Rectal smooth muscle tissue (tissue), 1 donor: Measurements from ENCODE around the gene CHCT1.
"Not testable (repeated sequence)": the region's sequence is repeated elsewhere in the genome, so short reads cannot be mapped to it uniquely, and the experiment has no call there.

ENCODE experiments used
- H3K27ac ChIP-seq: one replicate; pipeline ENCODE4 v1.7.0; 2013; ENCODE audit warnings: low read depth, low read length, inconsistent platforms
- H3K27me3 ChIP-seq: one replicate; pipeline ENCODE4 v1.7.0; 2013; ENCODE audit warnings: low read length; ENCODE audit not compliant: control insufficient read depth, insufficient read depth
- H3K36me3 ChIP-seq: one replicate; pipeline ENCODE4 v1.7.0; 2013; ENCODE audit warnings: low read length; ENCODE audit not compliant: control insufficient read depth, insufficient read depth
- H3K4me1 ChIP-seq: one replicate; pipeline ENCODE4 v1.7.0; 2013; ENCODE audit warnings: low read length; ENCODE audit not compliant: control insufficient read depth, insufficient read depth
- H3K4me3 ChIP-seq: one replicate; pipeline ENCODE4 v1.7.0; 2013; ENCODE audit warnings: low read length
- H3K9ac ChIP-seq: one replicate; pipeline ENCODE4 v1.7.0; 2013; ENCODE audit warnings: low read length

CHCT1 gene

DNA sequence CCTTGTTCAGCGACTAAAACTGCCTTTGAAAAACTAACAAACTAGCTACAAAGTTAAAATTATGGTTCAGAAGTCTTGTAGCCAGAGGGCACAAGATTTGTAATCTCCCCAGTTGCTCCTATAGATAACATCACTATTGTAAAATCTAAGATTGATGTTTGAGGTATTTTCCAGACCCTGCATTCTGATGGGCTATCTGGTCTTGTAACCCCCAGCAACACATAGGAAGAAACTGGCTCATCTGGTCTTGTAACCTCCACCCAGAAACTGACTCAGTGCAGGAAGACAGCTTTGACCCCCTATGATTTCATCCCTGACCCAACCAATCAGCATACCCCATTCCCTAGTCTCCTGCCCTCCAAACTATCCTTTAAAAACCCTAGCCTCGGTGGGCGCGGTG is 12.3 kb upstream of the CHCT1 start:
- no peak overlapping the region for H3K4me3 ChIP-seq
- no peaks in the 10 kb centered on the region for H3K27me3 ChIP-seq
- H3K9ac ChIP-seq = no peak overlapping the region
- no peak overlapping the region for H3K27ac ChIP-seq
- H3K4me1 ChIP-seq = no peaks in the 10 kb centered on the region
- H3K36me3 ChIP-seq = no peaks in the 10 kb centered on the region

GRCh38 chr17:60412701-60413100 is 9.6 kb upstream of the CHCT1 start:
- no peaks in the 10 kb centered on the region for H3K4me1 ChIP-seq
- H3K36me3 ChIP-seq = no peaks in the 10 kb centered on the region
- H3K9ac ChIP-seq = no peak overlapping the region
- no peak overlapping the region for H3K4me3 ChIP-seq
- H3K27me3 ChIP-seq = no peaks in the 10 kb centered on the region
- H3K27ac ChIP-seq = no peak overlapping the region

DNA sequence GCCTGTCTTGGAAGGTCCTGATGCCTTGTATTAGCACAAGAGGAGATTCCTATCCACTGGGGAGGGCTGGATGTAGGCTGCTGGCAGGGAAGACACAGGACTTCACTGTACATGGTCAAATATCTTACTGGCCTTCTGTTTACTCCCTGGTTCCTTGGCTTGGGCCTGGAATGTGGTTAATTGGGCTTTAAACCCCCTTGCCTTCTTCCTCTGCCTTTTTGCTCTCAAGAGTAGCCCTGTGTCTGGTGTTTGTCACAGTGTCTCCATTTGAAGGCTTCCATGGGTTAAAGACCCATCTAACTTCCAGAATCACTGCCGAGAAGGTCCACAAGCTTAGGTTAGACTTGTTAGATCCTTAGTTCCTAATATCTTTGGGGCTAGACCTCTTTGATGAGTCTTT is 7.1 kb upstream of the CHCT1 start:
- Histone ChIP-seq H3K4me3 (no peak overlapping the region), H3K9ac (no peak overlapping the region), H3K27me3 (no peaks in the 10 kb centered on the region), H3K4me1 (no peaks in the 10 kb centered on the region), H3K27ac (no peak overlapping the region), H3K36me3 (no peaks in the 10 kb centered on the region)

- Histone ChIP-seq H3K4me1 (peaks cover 4% of the 10 kb centered on the region), H3K4me3 (no peak overlapping the region), H3K9ac (no peak overlapping the region), H3K27me3 (no peaks in the 10 kb centered on the region), H3K27ac (no peak overlapping the region), H3K36me3 (no peaks in the 10 kb centered on the region)
Observed at GRCh38 chr17:60416368-60416925, 5.8 kb upstream of the CHCT1 start.

DNA sequence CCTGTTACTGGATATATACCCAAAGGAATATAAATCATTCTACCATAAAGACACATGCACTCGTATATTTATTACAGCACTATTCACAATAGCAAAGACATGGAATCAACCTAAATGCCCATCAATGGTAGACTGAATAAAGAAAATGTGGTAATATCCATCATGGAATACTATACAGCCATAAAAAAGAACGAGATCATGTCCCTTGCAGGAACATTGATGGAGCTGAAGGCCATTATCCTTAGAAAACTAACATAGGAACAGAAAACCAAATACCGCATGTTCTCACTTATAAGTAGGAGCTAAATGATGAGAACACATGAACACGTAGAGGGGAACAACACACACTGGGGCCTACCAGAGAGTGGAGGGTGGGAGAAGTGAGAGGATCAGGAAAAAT is 3.3 kb upstream of the CHCT1 start:
- H3K4me3 ChIP-seq, H3K27me3 ChIP-seq, H3K9ac ChIP-seq, H3K36me3 ChIP-seq, H3K4me1 ChIP-seq, H3K27ac ChIP-seq: not testable (repeated sequence)

DNA sequence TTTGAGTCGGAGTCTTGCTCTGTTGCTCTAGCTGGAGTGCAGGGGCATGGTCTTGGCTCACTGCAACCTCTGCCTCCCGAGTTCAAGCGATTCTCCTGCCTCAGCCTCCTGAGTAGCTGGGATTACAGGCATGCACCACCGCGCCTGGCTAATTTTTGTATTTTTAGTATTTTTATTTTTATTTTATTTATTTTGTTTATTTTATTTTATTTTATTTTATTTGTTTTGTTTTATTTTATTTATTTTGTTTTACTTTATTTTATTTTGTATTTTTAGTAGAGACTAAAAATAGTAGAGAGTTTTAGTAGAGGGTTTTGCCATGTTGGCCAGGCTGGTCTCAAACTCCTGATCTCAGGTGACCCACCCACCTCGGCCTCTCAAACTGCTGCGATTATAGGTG is 2.4 kb upstream of the CHCT1 start:
- H3K4me1 ChIP-seq, H3K36me3 ChIP-seq, H3K4me3 ChIP-seq, H3K27me3 ChIP-seq, H3K9ac ChIP-seq, H3K27ac ChIP-seq: not testable (repeated sequence)

DNA sequence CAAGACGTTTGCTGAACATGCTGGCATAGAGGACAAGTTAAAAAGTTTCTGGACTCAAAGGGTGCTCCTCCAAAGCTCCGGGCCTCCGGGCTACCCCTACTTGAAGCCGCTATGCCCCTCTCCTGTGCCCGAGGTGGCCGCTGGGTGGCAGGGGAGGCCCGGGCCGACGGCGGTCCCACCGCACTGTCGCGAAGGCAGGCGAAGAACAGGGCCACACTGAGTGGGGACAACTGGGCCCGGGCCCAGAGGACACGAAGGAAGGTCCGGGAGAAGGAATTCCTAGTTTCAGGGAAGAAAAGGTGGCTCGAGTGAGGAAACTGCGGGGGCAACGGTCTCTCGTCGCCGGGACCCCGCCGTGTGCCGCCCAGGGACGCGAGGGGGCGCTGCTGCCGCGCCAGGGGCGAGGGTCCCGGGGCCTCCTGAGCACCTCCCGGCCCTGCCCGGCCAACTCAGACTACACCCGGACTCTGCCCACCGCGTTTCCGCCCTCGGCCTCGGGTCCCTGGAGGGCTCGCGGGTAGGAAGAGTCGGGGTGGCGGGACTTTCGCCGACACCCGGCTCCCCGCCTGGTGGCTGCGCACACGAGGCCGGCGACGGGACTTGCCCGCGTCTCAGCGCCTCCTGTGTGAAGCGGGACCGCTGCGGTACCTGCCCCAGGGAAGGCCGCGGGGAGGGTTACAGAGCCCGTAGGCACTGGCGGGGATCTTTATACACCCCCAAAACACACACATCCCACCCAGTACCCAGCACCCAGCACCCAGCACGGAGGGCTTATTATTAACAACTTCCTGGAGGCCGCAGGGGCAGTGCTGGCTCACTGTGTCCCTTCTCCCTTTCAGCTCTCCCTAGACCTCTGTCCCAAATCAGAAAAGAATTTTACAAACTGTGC is 772 bp upstream of the CHCT1 start:
- Histone ChIP-seq H3K4me3 (peak overlapping the region; percentile 84), H3K4me1 (peaks cover 4% of the 10 kb centered on the region), H3K27me3 (no peaks in the 10 kb centered on the region), H3K9ac (peak overlapping the region; percentile 49), H3K27ac (no peak overlapping the region), H3K36me3 (no peaks in the 10 kb centered on the region)

DNA sequence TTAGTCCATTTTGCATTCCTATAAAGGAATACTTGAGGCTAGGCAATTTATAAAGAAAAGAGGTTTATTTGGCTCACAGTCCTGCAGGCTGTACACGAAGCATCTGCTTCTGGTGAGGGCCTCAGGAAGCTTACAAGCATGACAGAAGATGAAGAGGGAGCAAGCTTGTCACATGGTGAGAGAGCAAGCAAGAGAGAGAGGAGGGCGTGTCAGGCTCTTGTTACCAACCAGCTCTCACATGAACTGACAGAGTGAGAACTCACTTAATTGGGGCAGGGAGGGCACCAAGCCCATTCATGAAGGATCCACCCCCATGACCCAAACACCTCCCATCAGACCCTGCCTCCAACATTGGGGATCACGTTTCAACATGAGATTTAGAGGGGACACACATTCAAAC is 1.6 kb downstream of the CHCT1 start:
- no peaks in the 10 kb centered on the region for H3K36me3 ChIP-seq
- H3K27ac ChIP-seq = no peak overlapping the region
- no peak overlapping the region for H3K9ac ChIP-seq
- H3K27me3 ChIP-seq = no peaks in the 10 kb centered on the region
- peaks cover 4% of the 10 kb centered on the region for H3K4me1 ChIP-seq
- no peak overlapping the region for H3K4me3 ChIP-seq

DNA sequence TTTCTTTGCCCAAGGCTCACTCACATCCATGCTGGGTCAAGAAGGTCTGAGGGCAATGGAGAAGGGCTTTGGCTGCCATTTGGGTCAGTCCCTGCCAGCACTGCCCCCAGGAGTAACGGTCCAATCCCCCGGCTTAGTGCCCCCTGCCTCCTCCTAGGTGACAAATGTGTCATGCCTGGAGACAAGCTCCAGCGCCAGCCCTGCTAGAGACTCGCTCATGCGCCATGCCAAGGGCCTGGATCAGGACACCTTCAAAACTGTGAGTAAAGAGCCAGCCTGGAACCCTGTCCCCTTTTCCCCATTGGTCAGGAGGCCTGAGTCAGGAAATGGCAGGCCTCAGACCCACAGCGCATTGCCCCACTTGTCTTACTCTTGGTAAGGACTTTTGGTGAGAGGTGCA is 3.3 kb downstream of the CHCT1 start:
- Histone ChIP-seq H3K9ac (no peak overlapping the region), H3K36me3 (no peaks in the 10 kb centered on the region), H3K4me3 (no peak overlapping the region), H3K4me1 (peaks cover 4% of the 10 kb centered on the region), H3K27me3 (no peaks in the 10 kb centered on the region), H3K27ac (no peak overlapping the region)

GRCh38 chr17:60426596-60426995 is 4.3 kb downstream of the CHCT1 start:
- H3K27ac ChIP-seq = no peak overlapping the region
- H3K4me3 ChIP-seq = no peak overlapping the region
- H3K27me3 ChIP-seq = no peaks in the 10 kb centered on the region
- H3K9ac ChIP-seq = no peak overlapping the region
- H3K4me1 ChIP-seq = no peaks in the 10 kb centered on the region
- H3K36me3 ChIP-seq = no peaks in the 10 kb centered on the region

DNA sequence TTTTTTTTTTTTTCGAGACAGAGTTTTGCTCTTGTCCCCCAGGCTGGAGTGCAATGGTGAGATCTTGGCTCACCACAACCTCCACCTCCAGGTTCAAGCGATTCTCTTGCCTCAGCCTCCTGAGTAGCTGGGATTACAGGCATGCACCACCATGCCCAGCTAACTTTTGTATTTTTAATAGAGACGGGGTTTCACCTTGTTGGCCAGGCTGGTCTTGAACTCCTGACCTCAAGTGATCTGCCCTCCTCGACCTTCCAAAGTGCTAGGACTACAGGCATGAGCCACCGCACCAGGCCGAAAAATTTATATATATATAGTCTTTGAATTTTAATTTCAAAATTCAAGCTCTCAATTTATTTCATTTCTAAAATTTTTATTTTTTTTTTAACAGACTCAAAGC is 6.2 kb downstream of the CHCT1 start:
- not testable (repeated sequence) for H3K4me3 ChIP-seq, H3K9ac ChIP-seq, H3K27ac ChIP-seq, H3K4me1 ChIP-seq, H3K36me3 ChIP-seq, H3K27me3 ChIP-seq

- H3K36me3 ChIP-seq, H3K4me1 ChIP-seq, H3K4me3 ChIP-seq: not testable (repeated sequence)
Observed at GRCh38 chr17:60430561-60430960, 8.3 kb downstream of the CHCT1 start.

More at GRCh38 chr17:60430561-60430960, 8.3 kb downstream of the CHCT1 start:
- not testable (repeated sequence) for H3K27me3 ChIP-seq, H3K9ac ChIP-seq, H3K27ac ChIP-seq
